GM10847 (cell line): ENCODE results near the gene ANKRD17.

Experiments
- POLR2A ChIP-seq: IDR thresholded peaks from 2 replicates; pipeline ENCODE4 v1.6.1; 2011; ENCODE audit not compliant: insufficient read length; ENCODE audit errors: extremely low read depth

ANKRD17 gene

DNA sequence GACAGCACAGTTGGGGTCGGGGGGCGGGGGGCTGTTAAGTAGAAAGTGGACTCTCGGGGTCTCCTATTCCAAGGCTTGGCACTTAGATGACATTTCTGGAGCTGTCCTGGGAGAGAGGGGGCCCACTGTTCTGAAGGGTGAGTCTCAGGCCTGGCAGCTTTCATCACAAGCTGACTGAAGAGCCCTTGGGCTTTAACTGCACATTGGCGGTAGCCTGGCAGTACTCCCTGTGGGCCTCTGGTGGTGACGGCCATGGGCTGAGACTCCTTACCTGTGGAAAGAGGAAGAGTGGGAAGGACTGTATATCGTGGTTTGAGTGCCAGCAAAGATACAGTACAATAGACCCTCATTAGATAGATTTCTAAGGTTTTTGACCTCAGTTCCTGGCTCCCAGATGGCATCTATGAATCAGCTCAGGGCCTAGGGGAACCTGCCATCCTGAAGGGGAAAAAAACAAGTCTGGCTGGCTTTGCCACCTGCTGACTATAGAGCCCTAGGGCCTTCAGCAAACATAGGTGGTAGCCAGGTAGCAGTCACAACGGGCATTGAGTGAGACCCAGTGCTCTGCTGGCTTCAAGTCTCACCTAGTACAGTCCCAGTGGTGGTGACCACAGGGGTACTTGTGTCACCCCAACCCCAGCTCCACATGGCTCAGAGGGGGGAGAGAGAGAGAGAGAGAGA lies 87.9 kb downstream of the ANKRD17 start:
- no peak for TF ChIP-seq POLR2A

DNA sequence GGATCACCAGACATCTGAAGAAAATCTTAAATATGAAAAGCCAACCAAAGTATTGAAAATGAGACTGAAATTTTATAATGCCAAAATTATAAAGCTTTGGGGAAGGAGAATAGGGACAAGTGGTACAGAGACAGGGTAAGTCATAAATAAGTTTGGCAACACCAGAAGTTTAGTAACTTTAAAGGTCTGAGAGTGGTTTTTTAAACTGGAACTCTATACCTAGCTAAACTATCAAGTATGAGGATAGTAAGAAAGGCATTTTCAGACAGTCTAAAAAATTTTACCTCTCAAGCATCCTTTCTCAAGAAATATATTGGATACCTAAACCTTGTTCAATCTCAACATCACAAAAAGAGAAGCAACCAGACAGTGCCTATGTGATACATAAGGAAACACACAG lies 92.4 kb downstream of the ANKRD17 start:
- TF ChIP-seq POLR2A, result no peak

- no peak for TF ChIP-seq POLR2A
Measured at GRCh38 chr4:73161527-73162185, 96.9 kb downstream of the ANKRD17 start.

DNA sequence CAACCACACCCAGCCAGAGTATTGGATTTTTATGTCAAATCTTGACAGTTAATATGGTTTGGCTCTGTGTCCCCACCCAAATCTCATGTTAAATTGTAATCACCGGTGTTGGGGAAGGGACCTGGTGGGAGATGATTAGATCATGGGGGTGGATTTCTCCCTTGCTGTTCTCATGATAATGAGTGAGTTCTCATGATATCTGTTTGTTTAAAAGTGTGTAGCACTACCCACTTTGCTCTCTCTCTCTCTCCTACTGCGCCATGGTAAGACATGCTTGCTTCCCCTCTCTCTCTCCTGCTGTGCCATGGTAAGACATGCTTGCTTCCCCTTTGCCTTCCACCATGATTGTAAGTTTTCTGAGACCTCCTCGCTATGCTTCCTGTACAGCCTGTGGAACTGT lies 102.2 kb downstream of the ANKRD17 start:
- TF ChIP-seq POLR2A, result no peak

DNA sequence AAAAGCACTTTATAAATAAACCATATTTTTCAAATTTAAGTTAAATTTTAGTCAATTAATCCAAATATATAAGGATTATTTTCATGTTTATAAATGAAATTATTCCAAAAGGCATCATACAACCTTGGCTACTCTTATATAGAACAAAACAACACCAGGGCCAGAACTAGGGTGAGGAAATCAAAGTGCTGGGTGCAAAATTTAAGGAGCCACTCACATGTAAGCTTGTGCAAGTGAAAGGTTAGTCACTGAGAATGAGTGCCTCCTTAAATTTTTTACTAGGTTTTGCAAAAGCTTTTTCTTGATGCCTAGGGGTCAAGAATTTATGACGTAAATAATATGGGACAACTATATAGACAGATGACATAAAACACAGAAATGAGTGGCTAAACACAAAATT lies 105.7 kb downstream of the ANKRD17 start:
- TF ChIP-seq POLR2A, result no peak

DNA sequence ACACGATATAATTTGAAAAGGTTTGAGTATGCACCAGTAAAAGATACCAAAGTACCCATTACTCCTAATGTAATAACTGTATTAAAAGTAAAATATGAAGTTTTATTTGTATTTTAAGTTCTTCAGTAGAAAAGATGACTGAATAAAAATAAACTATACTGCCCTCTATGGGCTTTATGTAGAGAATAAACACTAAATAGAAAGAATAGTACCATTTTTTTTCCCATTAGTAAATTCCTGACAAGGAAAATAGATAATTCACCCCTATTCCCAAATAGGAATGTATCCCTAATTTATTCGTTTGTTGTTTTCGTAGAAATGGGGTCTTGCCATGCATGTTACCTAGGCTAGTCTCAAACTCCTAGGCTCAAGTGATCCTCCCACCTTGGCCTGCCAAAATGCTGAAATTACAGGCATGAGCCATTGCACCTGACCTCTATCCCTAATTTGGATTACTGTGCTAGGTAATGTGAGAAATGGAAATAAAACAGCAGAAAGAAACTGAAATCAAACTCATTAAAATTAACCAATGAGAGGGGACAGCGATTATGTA lies 115.5 kb downstream of the ANKRD17 start:
- TF ChIP-seq POLR2A, result no peak

DNA sequence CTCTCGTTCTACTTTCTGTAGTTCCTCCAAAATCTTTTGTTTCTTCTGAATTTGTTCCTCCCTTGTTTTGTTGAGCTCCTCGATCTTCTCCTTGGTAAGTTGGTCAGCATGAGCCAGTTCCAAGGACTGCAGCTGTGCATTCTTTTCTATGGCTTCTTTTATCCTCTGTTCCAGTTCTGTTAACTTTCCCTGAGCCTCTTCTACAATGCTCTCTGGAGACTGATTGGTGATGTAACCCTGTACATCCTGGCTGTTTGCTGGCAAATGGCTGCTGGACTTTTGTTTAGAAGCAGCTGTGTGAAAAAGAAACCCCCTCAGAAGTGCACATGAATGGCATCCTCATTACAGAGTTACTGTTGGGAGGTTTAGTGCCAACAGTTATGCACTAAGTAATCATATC lies 118.6 kb downstream of the ANKRD17 start:
- no peak for TF ChIP-seq POLR2A

DNA sequence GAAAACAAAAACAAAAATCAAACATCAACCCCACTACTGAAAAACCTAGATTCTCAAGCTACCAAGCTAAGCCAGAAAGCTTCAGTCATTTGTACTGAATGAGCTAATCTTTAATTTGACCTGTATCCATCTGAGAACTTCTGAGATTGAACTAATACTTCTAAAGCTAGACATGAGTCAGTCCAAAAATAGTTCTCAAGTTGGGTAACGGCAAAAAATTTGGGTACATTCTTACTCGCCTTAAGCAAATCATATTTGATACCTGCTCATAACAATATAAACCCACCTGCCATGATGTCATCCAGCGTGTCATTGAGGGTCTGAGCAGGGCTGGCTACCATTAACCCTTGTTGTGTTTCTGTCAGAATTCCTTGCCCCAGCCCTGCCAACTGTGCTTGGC lies 119.4 kb downstream of the ANKRD17 start:
- TF ChIP-seq POLR2A, result no peak

GRCh38 chr4:73137121-73137520 lies 121.5 kb downstream of the ANKRD17 start:
- TF ChIP-seq POLR2A, result no peak

GRCh38 chr4:73133784-73134183 lies 124.8 kb downstream of the ANKRD17 start:
- TF ChIP-seq POLR2A, result no peak

DNA sequence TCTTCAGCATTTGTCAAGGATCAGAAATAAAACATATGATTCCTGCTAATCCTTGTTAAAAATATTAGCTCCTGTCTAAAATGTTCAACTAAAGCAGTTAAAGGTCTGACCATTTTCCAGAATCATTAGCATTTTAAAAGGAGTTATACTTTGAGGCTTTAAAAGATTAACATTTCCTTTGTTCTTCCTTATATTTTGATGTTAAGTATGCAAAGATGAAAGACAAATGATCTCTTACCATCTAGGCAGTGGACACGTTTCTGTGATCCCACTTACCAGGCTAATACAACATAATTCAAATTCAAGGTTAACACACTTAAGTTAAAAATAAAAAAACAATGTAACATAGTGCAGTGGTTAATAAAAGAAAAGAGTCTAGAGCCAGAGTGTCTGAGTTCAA lies 127.3 kb downstream of the ANKRD17 start:
- no peak for TF ChIP-seq POLR2A

DNA sequence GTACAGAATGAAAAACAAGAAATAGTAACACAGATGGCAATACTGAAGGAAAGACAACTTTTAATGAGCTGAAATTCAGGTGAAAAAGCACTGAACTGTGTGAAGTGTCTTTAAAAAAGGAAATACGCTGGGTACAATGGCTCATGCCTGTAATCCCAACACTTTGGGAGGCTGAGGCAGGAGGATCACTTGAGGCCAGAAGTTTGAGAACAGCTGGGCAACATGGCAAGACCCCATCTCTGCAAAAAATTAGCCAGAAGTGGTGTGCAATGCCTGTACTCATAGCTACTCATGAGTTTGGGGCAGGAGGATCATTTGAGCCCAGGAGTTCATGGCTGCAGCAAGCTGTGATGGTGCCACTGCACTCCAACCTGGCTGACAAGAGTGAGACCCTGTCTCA lies 129.3 kb downstream of the ANKRD17 start:
- no peak for TF ChIP-seq POLR2A

DNA sequence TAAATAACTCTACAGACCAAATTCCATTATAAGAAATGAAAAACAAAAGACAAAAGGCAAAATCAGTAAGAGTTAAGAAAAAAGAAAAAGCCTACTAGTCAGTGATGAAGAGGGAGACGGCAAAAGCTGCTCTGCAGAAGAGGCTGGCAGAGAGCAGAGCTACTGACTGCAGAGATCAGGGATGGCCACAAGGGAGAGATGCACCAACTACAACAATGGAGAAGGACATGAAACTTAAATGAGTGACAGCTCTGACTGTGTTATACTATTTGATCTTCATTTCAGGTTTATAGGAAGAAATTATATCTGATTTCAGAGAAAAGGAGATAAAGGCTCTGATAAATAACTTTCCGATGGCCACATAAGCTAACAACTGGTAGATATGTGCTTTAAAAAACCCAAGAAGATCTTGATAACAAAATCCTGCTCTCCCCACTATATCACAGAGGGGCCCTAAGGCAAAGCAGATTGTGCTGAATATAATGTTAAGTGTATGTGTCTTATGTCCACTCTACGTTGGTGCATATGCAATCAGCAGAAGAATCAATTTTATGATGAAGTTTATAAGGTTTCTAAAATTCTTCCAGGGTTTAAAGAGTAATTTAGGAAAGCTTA lies 130.7 kb downstream of the ANKRD17 start:
- TF ChIP-seq POLR2A, result no peak

GRCh38 chr4:73109493-73109892 lies 149.1 kb downstream of the ANKRD17 start:
- no peak for TF ChIP-seq POLR2A

DNA sequence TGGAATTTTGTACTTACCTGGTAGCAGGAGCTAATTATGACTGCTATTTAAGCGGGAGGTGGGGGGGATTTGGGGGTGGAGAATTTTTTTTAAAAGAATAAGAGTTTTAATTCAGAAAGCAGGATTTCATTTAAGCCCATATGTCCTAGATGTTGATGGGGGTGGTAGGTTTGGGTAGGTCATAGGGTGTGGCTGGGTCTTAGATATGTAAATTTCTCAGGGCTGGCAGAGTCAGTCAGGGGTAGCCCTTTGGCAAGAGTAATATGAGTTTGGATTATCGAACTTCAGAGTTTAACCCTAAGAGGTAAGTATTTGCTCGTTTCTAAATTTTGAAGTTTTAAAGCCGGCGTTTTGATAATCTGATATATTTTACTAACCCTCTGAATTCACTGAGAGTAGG lies 153.9 kb downstream of the ANKRD17 start:
- no peak for TF ChIP-seq POLR2A

DNA sequence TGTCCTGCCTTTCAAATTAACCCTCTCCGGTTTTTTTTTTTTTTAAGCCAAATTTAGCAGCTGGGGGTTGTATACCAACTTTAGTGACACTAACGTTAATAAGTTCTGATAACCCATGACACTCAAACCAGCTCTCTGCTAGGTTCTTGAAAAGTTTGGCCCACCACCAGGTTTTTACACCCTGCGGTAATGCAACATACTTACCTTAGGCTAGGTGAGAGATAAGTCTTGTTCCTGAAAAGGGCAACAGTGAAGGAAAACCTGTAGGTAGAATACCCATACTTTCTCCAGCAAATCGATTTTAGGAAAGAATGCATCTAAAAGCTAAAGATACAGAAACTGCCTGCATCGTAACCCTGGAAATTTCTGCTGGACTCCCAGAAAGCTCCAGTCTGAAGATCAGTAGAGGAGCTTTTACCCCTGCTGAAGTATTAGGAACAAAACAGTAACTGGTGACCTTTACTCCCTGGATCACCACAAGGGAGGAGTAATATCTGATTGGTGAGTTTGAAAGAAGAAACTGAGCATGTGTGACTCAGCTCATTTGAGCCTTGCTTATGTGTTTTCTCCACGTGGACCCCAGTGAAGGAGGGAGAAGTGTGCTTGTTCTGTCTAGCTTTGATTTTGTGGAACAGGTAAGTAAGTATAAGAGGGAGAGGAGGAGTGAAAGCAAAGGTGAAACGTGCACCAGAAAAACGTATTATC lies 154.6 kb downstream of the ANKRD17 start:
- TF ChIP-seq POLR2A, result no peak
